ENCODE measurements around the gene CD24. TPM values are rescaled to one million over a fixed set of nuclear protein-coding genes. Genes with fewer than 3 reads are reported as not detected.
"Not testable (repeated sequence)": the region's sequence is repeated elsewhere in the genome, so short reads cannot be mapped to it uniquely, and the experiment has no call there.

Gene CD24
- total and polyA plus RNA-seq, 2 donors (not counting 1 experiment from before 2014, with no cell fraction given) = 0.17 to 0.69 TPM

DNA sequence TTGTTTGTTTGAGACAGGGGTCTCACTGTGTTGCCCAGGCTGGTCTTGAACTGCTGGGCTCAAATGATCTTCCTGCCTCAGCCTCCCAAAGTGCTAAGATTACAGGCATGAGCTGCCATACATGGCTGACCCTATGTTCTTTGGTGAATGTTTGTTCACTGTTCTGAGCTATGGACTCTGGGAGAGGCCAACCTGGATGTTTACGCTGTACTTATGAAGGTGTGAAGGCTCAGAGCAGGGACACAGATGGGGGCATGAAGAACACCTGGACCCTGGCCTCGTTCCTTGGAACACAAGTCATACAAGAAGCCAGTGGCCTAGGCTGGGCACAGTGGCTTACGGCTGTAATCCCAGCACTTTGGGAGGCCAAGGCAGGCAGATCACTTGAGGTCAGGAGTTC is 21.1 kb upstream of the CD24 start:
- no peak for DNase-seq (ENCODE audit: low read depth in 2 of 2)
- no peaks in the 10 kb centered on the region for H3K27me3 ChIP-seq (ENCODE audit: control insufficient read depth, insufficient read depth, low read length)
- no peak for TF ChIP-seq EZH2 (IDR thresholded peaks at IDR 0.05; ENCODE audit: low read length, missing control alignments)
- TF ChIP-seq, protein P1, sequence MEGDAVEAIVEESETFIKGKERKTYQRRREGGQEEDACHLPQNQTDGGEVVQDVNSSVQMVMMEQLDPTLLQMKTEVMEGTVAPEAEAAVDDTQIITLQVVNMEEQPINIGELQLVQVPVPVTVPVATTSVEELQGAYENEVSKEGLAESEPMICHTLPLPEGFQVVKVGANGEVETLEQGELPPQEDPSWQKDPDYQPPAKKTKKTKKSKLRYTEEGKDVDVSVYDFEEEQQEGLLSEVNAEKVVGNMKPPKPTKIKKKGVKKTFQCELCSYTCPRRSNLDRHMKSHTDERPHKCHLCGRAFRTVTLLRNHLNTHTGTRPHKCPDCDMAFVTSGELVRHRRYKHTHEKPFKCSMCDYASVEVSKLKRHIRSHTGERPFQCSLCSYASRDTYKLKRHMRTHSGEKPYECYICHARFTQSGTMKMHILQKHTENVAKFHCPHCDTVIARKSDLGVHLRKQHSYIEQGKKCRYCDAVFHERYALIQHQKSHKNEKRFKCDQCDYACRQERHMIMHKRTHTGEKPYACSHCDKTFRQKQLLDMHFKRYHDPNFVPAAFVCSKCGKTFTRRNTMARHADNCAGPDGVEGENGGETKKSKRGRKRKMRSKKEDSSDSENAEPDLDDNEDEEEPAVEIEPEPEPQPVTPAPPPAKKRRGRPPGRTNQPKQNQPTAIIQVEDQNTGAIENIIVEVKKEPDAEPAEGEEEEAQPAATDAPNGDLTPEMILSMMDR (conservative IDR thresholded peaks at IDR 0.05 in 1 of 2, IDR thresholded peaks at IDR 0.05 in 1 of 2; ENCODE audit: low read depth in 1 of 2, low read length in 2 of 2) = no peak
- no peaks in the 10 kb centered on the region for H3K79me2 ChIP-seq (ENCODE audit: control insufficient read depth, insufficient read depth, low read length)
- H3K27ac ChIP-seq (ENCODE audit: insufficient read depth, low read length) = no peak overlapping the region
- H3K9ac ChIP-seq (ENCODE audit: insufficient read depth, low read length) = no peak overlapping the region
- H3K36me3 ChIP-seq (ENCODE audit: control insufficient read depth, insufficient read depth, low read length) = no peaks in the 10 kb centered on the region
- H3K4me1 ChIP-seq (ENCODE audit: control insufficient read depth, extremely low read depth, insufficient read depth, low read length) = no peaks in the 10 kb centered on the region
- H2AFZ ChIP-seq (ENCODE audit: low read length) = no peak overlapping the region
- H3K4me2 ChIP-seq (ENCODE audit: extremely low read depth, insufficient read depth, low read length) = no peak overlapping the region
- H4K20me1 ChIP-seq (ENCODE audit: control insufficient read depth, extremely low read depth, insufficient read depth, low read length) = no peaks in the 10 kb centered on the region
- H3K4me3 ChIP-seq (replicated peaks in 1 of 4; ENCODE audit: control extremely low read depth in 1 of 4, insufficient read depth in 1 of 4, low read depth in 3 of 4, low read length in 4 of 4) = no peak overlapping the region
- no peaks in the 10 kb centered on the region for H3K9me3 ChIP-seq (ENCODE audit: control insufficient read depth, insufficient read depth, low read depth, low read length)

DNA sequence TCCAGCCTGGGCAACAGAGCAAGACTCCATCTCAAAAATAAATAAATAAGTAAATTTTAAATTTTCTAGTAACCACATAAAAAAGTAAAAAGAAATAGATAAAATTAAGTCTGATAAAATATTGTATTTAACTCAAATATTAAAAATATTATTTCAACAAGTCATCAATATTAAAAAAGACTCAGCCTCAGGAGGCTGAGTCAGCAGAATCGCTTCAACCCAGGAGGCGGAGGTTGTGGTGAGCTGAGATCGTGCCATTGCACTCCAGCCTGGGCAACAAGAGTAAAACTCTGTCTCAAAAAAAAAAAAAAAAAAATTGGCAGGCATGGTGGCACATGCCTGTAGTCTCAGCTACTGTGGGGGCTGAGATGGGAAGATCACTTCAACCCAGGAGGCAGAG is 15.2 kb upstream of the CD24 start:
- H3K4me3 ChIP-seq (replicated peaks in 1 of 4; ENCODE audit: control extremely low read depth in 1 of 4, insufficient read depth in 1 of 4, low read depth in 3 of 4, low read length in 4 of 4); H3K9ac ChIP-seq (ENCODE audit: insufficient read depth, low read length); H3K36me3 ChIP-seq (ENCODE audit: control insufficient read depth, insufficient read depth, low read length); H3K27me3 ChIP-seq (ENCODE audit: control insufficient read depth, insufficient read depth, low read length); H3K27ac ChIP-seq (ENCODE audit: insufficient read depth, low read length); H3K4me2 ChIP-seq (ENCODE audit: extremely low read depth, insufficient read depth, low read length); H4K20me1 ChIP-seq (ENCODE audit: control insufficient read depth, extremely low read depth, insufficient read depth, low read length); H2AFZ ChIP-seq (ENCODE audit: low read length); DNase-seq (ENCODE audit: low read depth in 2 of 2); H3K4me1 ChIP-seq (ENCODE audit: control insufficient read depth, extremely low read depth, insufficient read depth, low read length); H3K9me3 ChIP-seq (ENCODE audit: control insufficient read depth, insufficient read depth, low read depth, low read length); H3K79me2 ChIP-seq (ENCODE audit: control insufficient read depth, insufficient read depth, low read length): not testable (repeated sequence)

GRCh38 chr6:106988664-106989063 is 14.1 kb upstream of the CD24 start:
- Histone ChIP-seq H3K9me3 (ENCODE audit: control insufficient read depth, insufficient read depth, low read depth, low read length) (no peaks in the 10 kb centered on the region), H3K36me3 (ENCODE audit: control insufficient read depth, insufficient read depth, low read length) (no peaks in the 10 kb centered on the region), H4K20me1 (ENCODE audit: control insufficient read depth, extremely low read depth, insufficient read depth, low read length) (no peaks in the 10 kb centered on the region), H3K4me3 (replicated peaks in 1 of 4; ENCODE audit: control extremely low read depth in 1 of 4, insufficient read depth in 1 of 4, low read depth in 3 of 4, low read length in 4 of 4) (no peak overlapping the region), H3K4me1 (ENCODE audit: control insufficient read depth, extremely low read depth, insufficient read depth, low read length) (no peaks in the 10 kb centered on the region), H3K79me2 (ENCODE audit: control insufficient read depth, insufficient read depth, low read length) (no peaks in the 10 kb centered on the region), H3K4me2 (ENCODE audit: extremely low read depth, insufficient read depth, low read length) (no peak overlapping the region), H3K27ac (ENCODE audit: insufficient read depth, low read length) (no peak overlapping the region), H3K27me3 (ENCODE audit: control insufficient read depth, insufficient read depth, low read length) (no peaks in the 10 kb centered on the region), H3K9ac (ENCODE audit: insufficient read depth, low read length) (no peak overlapping the region), H2AFZ (ENCODE audit: low read length) (no peak overlapping the region)
- no peak for TF ChIP-seq EZH2 (IDR thresholded peaks at IDR 0.05; ENCODE audit: low read length, missing control alignments)
- TF ChIP-seq, protein P1 (conservative IDR thresholded peaks at IDR 0.05 in 1 of 2, IDR thresholded peaks at IDR 0.05 in 1 of 2; ENCODE audit: low read depth in 1 of 2, low read length in 2 of 2) = no peak
- DNase-seq (ENCODE audit: low read depth in 2 of 2) = no peak

All from fibroblast of lung (primary cell).